CD4-positive, alpha-beta T cell treated with Interleukin-4 for 4 hours (primary cell): ENCODE data around the gene CELA3A.
"Not testable (repeated sequence)": the region's sequence is repeated elsewhere in the genome, so short reads cannot be mapped to it uniquely, and the experiment has no call there.

Experiments used
- DNase-seq: peaks from one replicate; pipeline ENCODE4 v3.0.0-alpha.2; 2020

CELA3A gene

GRCh38 chr1:21982122-21982521 lies 19.3 kb upstream of the CELA3A start:
- not testable (repeated sequence) for DNase-seq

- not testable (repeated sequence) for DNase-seq
Observed at GRCh38 chr1:21983539-21983938, 17.9 kb upstream of the CELA3A start.

- DNase-seq = not testable (repeated sequence)
Observed at GRCh38 chr1:21985893-21986292, 15.6 kb upstream of the CELA3A start.

GRCh38 chr1:21986386-21986785 lies 15.1 kb upstream of the CELA3A start:
- not testable (repeated sequence) for DNase-seq

GRCh38 chr1:21989672-21990393 lies 11.6 kb upstream of the CELA3A start:
- not testable (repeated sequence) for DNase-seq

GRCh38 chr1:21992186-21992585 lies 9.3 kb upstream of the CELA3A start:
- not testable (repeated sequence) for DNase-seq

GRCh38 chr1:21994716-21995115 lies 6.7 kb upstream of the CELA3A start:
- DNase-seq = not testable (repeated sequence)

- not testable (repeated sequence) for DNase-seq
Observed at GRCh38 chr1:21996663-21996970, 4.8 kb upstream of the CELA3A start.

GRCh38 chr1:21997891-21998623 lies 3.4 kb upstream of the CELA3A start:
- not testable (repeated sequence) for DNase-seq

GRCh38 chr1:21998624-21999294 lies 2.7 kb upstream of the CELA3A start:
- DNase-seq = not testable (repeated sequence)

- DNase-seq = not testable (repeated sequence)
Observed at GRCh38 chr1:21999645-22000044, 1.8 kb upstream of the CELA3A start.

- not testable (repeated sequence) for DNase-seq
Observed at GRCh38 chr1:22002461-22002860, 1.0 kb downstream of the CELA3A start.

GRCh38 chr1:22002875-22003274 lies 1.4 kb downstream of the CELA3A start:
- not testable (repeated sequence) for DNase-seq

- not testable (repeated sequence) for DNase-seq
Observed at GRCh38 chr1:22003959-22004358, 2.5 kb downstream of the CELA3A start.

- peak; percentile 24 for DNase-seq
Observed at GRCh38 chr1:22005261-22006149, 4.0 kb downstream of the CELA3A start.

- not testable (repeated sequence) for DNase-seq
Observed at GRCh38 chr1:22006736-22007135, 5.3 kb downstream of the CELA3A start.

GRCh38 chr1:22007262-22007661 lies 5.8 kb downstream of the CELA3A start:
- not testable (repeated sequence) for DNase-seq

GRCh38 chr1:22009566-22009965 lies 8.1 kb downstream of the CELA3A start:
- not testable (repeated sequence) for DNase-seq

- DNase-seq = not testable (repeated sequence)
Observed at GRCh38 chr1:22012752-22013151, 11.3 kb downstream of the CELA3A start.

GRCh38 chr1:22014575-22015206 lies 13.2 kb downstream of the CELA3A start:
- not testable (repeated sequence) for DNase-seq

- DNase-seq = peak; percentile 75
Observed at GRCh38 chr1:22018583-22019559, 17.4 kb downstream of the CELA3A start.
